IMR-90 (cell line): Measurements from ENCODE around the gene MRPL49. TPM values are rescaled to one million over a fixed set of nuclear protein-coding genes. Genes with fewer than 3 reads are reported as not detected.

ENCODE experiments used
- ATAC-seq: fragments of 200-7000 bp; cut with Tn5 transposase; 2 replicates; pipeline ENCODE4 v1.9.1; 2020; ENCODE audit warnings: low read depth, mild to moderate bottlenecking, moderate library complexity
- BruUV-seq: library from RNA; stranded (reverse); fragments of 400-500 nt; replicated peaks from 2 replicates; lab custom pipeline; 2021; lab: Mats Ljungman, UMichigan
- CTCF ChIA-PET: fragments of 300-600 bp; formaldehyde crosslinking; extraction: SDS; loops from one replicate; lab custom pipeline; 2021; ENCODE audit warnings: antibody characterized with exemption; lab: Yijun Ruan, JAX
- POLR2A ChIA-PET: fragments of 300-600 bp; sonication (Branson Sonifier 250); formaldehyde crosslinking; loops from one replicate; lab custom pipeline; 2022; ENCODE audit warnings: antibody characterized with exemption; ENCODE audit not compliant: unreplicated experiment; lab: Charles Lee
- DNase-seq: peaks from one replicate; pipeline ENCODE4 v3.0.0; 2013
- H2AFZ ChIP-seq: replicated peaks from 2 replicates; pipeline ENCODE3; 2013; ENCODE audit warnings: low read length, mild to moderate bottlenecking; ENCODE audit not compliant: poor library complexity
- H2AK5ac ChIP-seq: 2 replicates; pipeline ENCODE4 v1.6.1; 2013; ENCODE audit warnings: low read depth, low read length, inconsistent platforms
- H2AK9ac ChIP-seq: replicated peaks from 2 replicates; pipeline ENCODE3; 2013; ENCODE audit warnings: mild to moderate bottlenecking, low read depth, low read length, moderate library complexity; ENCODE audit not compliant: poor library complexity
- H2BK120ac ChIP-seq: 2 replicates; pipeline ENCODE4 v1.6.1; 2013; ENCODE audit warnings: low read depth, low read length, inconsistent platforms
- H2BK15ac ChIP-seq: 3 replicates; pipeline ENCODE4 v1.6.1; 2013; ENCODE audit warnings: low read depth, low read length, inconsistent platforms
- H2BK20ac ChIP-seq: 2 replicates; pipeline ENCODE4 v1.6.1; 2013; ENCODE audit warnings: low read depth, mild to moderate bottlenecking, inconsistent platforms, low read length, moderate library complexity
- H2BK5ac ChIP-seq: 2 replicates; pipeline ENCODE4 v1.6.1; 2013; ENCODE audit warnings: mild to moderate bottlenecking, low read depth, low read length, inconsistent platforms; ENCODE audit not compliant: poor library complexity, severe bottlenecking
- H3K14ac ChIP-seq: replicated peaks from 2 replicates; pipeline ENCODE4 v1.6.1; 2013; ENCODE audit warnings: low read depth, low read length, inconsistent platforms
- H3K18ac ChIP-seq: 2 replicates; pipeline ENCODE4 v1.6.1; 2013; ENCODE audit warnings: low read depth, low read length, control low read depth
- H3K23ac ChIP-seq: 2 replicates; pipeline ENCODE4 v1.6.1; 2013; ENCODE audit warnings: low read depth, low read length, inconsistent platforms
- H3K27ac ChIP-seq: 2 replicates; pipeline ENCODE4 v1.5.1; 2013; ENCODE audit warnings: mild to moderate bottlenecking, control low read depth, low read length; ENCODE audit not compliant: insufficient read depth
- H3K27me3 ChIP-seq: 2 replicates; pipeline ENCODE4 v1.6.1; 2013; ENCODE audit warnings: low read length; ENCODE audit not compliant: control insufficient read depth, insufficient read depth
- H3K36me3 ChIP-seq: 2 replicates; pipeline ENCODE4 v1.6.1; 2013; ENCODE audit warnings: low read length, mixed read lengths; ENCODE audit not compliant: control insufficient read depth, insufficient read depth
- H3K4ac ChIP-seq: 2 replicates; pipeline ENCODE4 v1.6.1; 2013; ENCODE audit warnings: low read depth, low read length, inconsistent platforms
- H3K4me1 ChIP-seq: 2 replicates; pipeline ENCODE4 v1.6.1; 2013; ENCODE audit warnings: low read length, mixed read lengths; ENCODE audit not compliant: control insufficient read depth, insufficient read depth
- H3K4me2 ChIP-seq: 2 replicates; pipeline ENCODE4 v1.6.1; 2013; ENCODE audit warnings: low read depth, mild to moderate bottlenecking, control low read depth, low read length, moderate library complexity
- H3K4me3 ChIP-seq: 2 replicates; pipeline ENCODE4 v1.5.1; 2013; ENCODE audit warnings: low read depth, mild to moderate bottlenecking, control low read depth, low read length, moderate library complexity; ENCODE audit not compliant: insufficient read depth
- H3K56ac ChIP-seq: 2 replicates; pipeline ENCODE4 v1.6.1; 2013; ENCODE audit warnings: low read length, inconsistent platforms; ENCODE audit not compliant: insufficient read depth; ENCODE audit errors: extremely low read depth
- H3K79me1 ChIP-seq, 2 experiments: 2 replicates each; pipeline ENCODE4 v1.6.1; 2013; ENCODE audit warnings: low read length in 2 of 2, inconsistent platforms in 1 of 2, low read depth in 1 of 2
- H3K9ac ChIP-seq: 2 replicates; pipeline ENCODE4 v1.6.1; 2013; ENCODE audit warnings: low read depth, low read length, control low read depth
- H3K9me1 ChIP-seq: 2 replicates; pipeline ENCODE4 v1.6.1; 2013; ENCODE audit warnings: low read length, inconsistent platforms; ENCODE audit not compliant: insufficient read depth
- H3K9me3 ChIP-seq: 2 replicates; pipeline ENCODE4 v1.6.1; 2013; ENCODE audit warnings: low read length; ENCODE audit not compliant: control insufficient read depth, insufficient read depth
- H4K20me1 ChIP-seq: 2 replicates; pipeline ENCODE4 v1.6.1; 2013; ENCODE audit warnings: low read length, inconsistent platforms; ENCODE audit not compliant: insufficient read depth
- H4K5ac ChIP-seq: 2 replicates; pipeline ENCODE4 v1.6.1; 2013; ENCODE audit warnings: mild to moderate bottlenecking, low read depth, low read length, control low read depth
- H4K8ac ChIP-seq, 2 experiments: 2 replicates each; pipeline ENCODE4 v1.6.1; 2013; ENCODE audit warnings: low read depth in 2 of 2, low read length in 2 of 2, control low read depth in 1 of 2, inconsistent platforms in 1 of 2
- H4K91ac ChIP-seq: 2 replicates; pipeline ENCODE4 v1.6.1; 2013; ENCODE audit warnings: low read depth, low read length, inconsistent platforms; ENCODE audit not compliant: insufficient read depth
- FOS ChIP-seq: fragments of 150-350 bp; IDR thresholded peaks from 2 replicates; pipeline ENCODE4 v1.6.1; 2016; ENCODE audit warnings: low read depth, low read length
- MAZ ChIP-seq: IDR thresholded peaks from 2 replicates; pipeline ENCODE4 v1.6.1; 2012; ENCODE audit warnings: low read depth, mild to moderate bottlenecking, low read length, improper control_type of control experiment, moderate library complexity, borderline replicate concordance
- POLR2A ChIP-seq: IDR thresholded peaks from 2 replicates; pipeline ENCODE4 v1.6.1; 2012; ENCODE audit warnings: mild to moderate bottlenecking, low read depth, low read length
- RAD21 ChIP-seq: IDR thresholded peaks from 2 replicates; pipeline ENCODE4 v1.6.1; 2012; ENCODE audit warnings: low read length, improper control_type of control experiment
- SMC3 ChIP-seq: fragments of 150-350 bp; IDR thresholded peaks from 2 replicates; pipeline ENCODE4 v1.6.1; 2016; ENCODE audit warnings: low read depth, mild to moderate bottlenecking, antibody characterized with exemption, low read length, moderate library complexity
- WGBS, 2 experiments: methylation state at CpG; one replicate each; pipeline versions ENCODE4 v1.1.5 to v1.1.7; 2013; ENCODE audit warnings: missing lambda C conversion rate in 2 of 2; ENCODE audit not compliant: insufficient read length in 1 of 2; ENCODE audit errors: extremely low coverage in 2 of 2; 5-methylcytosine and 5-hydroxymethylcytosine counted together
- dilution Hi-C: fragments of 300-500 bp; cut with HindIII; formaldehyde crosslinking; loops from one replicate; pipeline ENCODE4 v1.14.3; 2018; ENCODE audit warnings: low sequenced_read_pairs; ENCODE audit not compliant: unreplicated experiment
- in situ Hi-C: fragments of 300-500 bp; cut with MboI; formaldehyde crosslinking; loops from 3 replicates; pipeline ENCODE4 v1.14.3; 2019; ENCODE audit warnings: low sequenced_read_pairs, inconsistent platforms, mixed read lengths
- intact Hi-C: fragments of 100-400 bp; cut with micrococcal nuclease; formaldehyde crosslinking; loops from 2 replicates; pipeline ENCODE4 v1.10.0; 2022
- polyA plus RNA-seq, 3 experiments: library from polyadenylated mRNA; depleted of rRNA; stranded (reverse); fragments of >200 nt; gene quantifications; 2 replicates each; pipeline ENCODE4 v1.2.3, GENCODE V29; 2012; ENCODE audit warnings: low replicate concordance in 1 of 3
- total RNA-seq: library from RNA; depleted of rRNA; stranded (reverse); fragments of >200 nt; gene quantifications from 2 replicates; pipeline ENCODE4 v1.2.3, GENCODE V29; 2012
- TF ChIP-seq, protein P1 (sequence below): fragments of 150-350 bp; IDR thresholded peaks from 2 replicates; pipeline ENCODE4 v1.6.1; 2017; ENCODE audit warnings: mild to moderate bottlenecking, antibody characterized with exemption, low read length, low read depth

MRPL49 gene
- total and polyA plus RNA-seq, 2 of the 4 experiments (the other 2 are of a cell fraction) = 55.2 to 56.8 TPM

DNA sequence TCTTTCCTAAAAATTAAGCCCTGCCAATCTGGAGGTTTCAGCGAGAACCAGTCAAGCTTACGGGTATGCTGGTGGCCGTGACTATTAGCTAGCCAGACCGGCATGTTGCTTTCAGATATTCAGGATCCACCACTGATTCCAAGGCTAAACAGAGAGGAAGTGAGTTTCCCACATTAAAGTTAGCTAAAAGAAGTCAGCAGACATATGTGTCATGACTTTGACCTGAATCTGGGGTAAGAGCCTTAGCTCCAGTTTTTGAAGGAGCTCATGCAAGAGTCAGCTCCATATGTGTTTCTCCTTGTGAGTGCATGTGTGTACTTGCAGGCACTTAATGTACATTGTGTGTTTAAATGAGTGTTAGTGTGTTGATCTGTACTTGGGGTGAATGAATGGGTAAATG is 36.7 kb upstream of the MRPL49 start (continued):
- no peak for TF ChIP-seq MAZ

DNA sequence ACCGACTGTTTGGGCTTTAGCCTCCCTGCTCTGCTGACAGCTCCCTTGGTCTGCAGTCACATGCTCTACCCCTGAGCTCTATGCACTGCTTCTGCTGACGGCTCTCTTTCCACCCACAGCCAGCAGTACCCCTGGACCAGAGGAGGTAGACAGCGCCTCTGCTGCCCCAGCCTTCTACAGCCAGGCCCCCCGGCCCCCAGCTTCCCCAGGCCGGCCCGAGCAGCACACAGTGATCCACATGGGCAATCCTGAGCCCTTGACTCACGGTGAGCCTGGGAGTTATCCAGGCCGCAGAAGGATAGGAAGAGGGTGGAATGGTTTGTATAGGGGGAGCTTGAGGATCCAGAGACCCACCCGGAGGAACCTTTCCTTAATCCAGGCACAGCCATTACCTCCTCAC is 35.3 kb upstream of the MRPL49 start:
- Histone ChIP-seq H3K4me1 (peaks cover 4% of the 10 kb centered on the region; the same call in 1 of the 2 replicates), H3K18ac (no peak overlapping the region), H4K8ac (no peak overlapping the region), H3K9me1 (no peaks in the 10 kb centered on the region), H3K23ac (no peak overlapping the region), H3K56ac (no peak overlapping the region), H3K9ac (no peak overlapping the region), H4K91ac (no peak overlapping the region), H2BK5ac (no peak overlapping the region), H3K4ac (no peak overlapping the region), H3K36me3 (peaks cover 35% of the 10 kb centered on the region), H2BK120ac (no peak overlapping the region), H2AFZ (no peak overlapping the region), H3K27ac (no peak overlapping the region), H2BK15ac (no peak overlapping the region), H3K14ac (no peak overlapping the region), H3K27me3 (no peaks in the 10 kb centered on the region), H2AK5ac (no peak overlapping the region), H4K5ac (no peak overlapping the region), H2AK9ac (peak overlapping the region; percentile 10), H3K4me2 (no peak overlapping the region), H4K20me1 (no peaks in the 10 kb centered on the region; the same call in 1 of the 2 replicates), H3K9me3 (no peaks in the 10 kb centered on the region), H3K4me3 (no peak overlapping the region), H2BK20ac (no peak overlapping the region), H3K79me1 (peaks cover 29 to 39% of the 10 kb centered on the region in 2 experiments)
- DNase-seq = no peak
- TF ChIP-seq POLR2A (no peak), MAZ (no peak), FOS (no peak), SMC3 (no peak), RAD21 (no peak)
- TF ChIP-seq, protein P1, sequence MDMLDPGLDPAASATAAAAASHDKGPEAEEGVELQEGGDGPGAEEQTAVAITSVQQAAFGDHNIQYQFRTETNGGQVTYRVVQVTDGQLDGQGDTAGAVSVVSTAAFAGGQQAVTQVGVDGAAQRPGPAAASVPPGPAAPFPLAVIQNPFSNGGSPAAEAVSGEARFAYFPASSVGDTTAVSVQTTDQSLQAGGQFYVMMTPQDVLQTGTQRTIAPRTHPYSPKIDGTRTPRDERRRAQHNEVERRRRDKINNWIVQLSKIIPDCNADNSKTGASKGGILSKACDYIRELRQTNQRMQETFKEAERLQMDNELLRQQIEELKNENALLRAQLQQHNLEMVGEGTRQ = no peak
- POLR2A ChIA-PET = no interaction called here
- in situ Hi-C loops = no loop called here
- no peak for ATAC-seq
- no CpG with 5 or more reads among the region's 9 CpGs for WGBS, 2 experiments
- dilution Hi-C loops = no loop called here
- intact Hi-C loops = no loop called here
- no TSS peak for BruUV-seq
- CTCF ChIA-PET = no interaction called here
